HFF-Myc (cell line): Measurements from ENCODE around the gene RPRD1B.
"Not testable (repeated sequence)": the region's sequence is repeated elsewhere in the genome, so short reads cannot be mapped to it uniquely, and the experiment has no call there.

Experiments used
- DNase-seq: peaks from one replicate; pipeline ENCODE4 v3.0.0-alpha.2; 2011; ENCODE audit warnings: low read depth; ENCODE audit errors: extremely low read depth
- H3K4me3 ChIP-seq: replicated peaks from 2 replicates; pipeline ENCODE4 v1.5.1; 2011; ENCODE audit warnings: low read depth, mild to moderate bottlenecking, control low read depth, low read length
- CTCF ChIP-seq: IDR thresholded peaks from 2 replicates; pipeline ENCODE4 v1.5.1; 2012; ENCODE audit warnings: mild to moderate bottlenecking, low read depth, low read length, control low read depth; ENCODE audit errors: missing control alignments

RPRD1B gene

GRCh38 chr20:38094373-38094891, 60.9 kb downstream of the RPRD1B start:
- TF ChIP-seq CTCF: no peak
- H3K4me3 ChIP-seq: no peak overlapping the region
- DNase-seq: no peak

DNA sequence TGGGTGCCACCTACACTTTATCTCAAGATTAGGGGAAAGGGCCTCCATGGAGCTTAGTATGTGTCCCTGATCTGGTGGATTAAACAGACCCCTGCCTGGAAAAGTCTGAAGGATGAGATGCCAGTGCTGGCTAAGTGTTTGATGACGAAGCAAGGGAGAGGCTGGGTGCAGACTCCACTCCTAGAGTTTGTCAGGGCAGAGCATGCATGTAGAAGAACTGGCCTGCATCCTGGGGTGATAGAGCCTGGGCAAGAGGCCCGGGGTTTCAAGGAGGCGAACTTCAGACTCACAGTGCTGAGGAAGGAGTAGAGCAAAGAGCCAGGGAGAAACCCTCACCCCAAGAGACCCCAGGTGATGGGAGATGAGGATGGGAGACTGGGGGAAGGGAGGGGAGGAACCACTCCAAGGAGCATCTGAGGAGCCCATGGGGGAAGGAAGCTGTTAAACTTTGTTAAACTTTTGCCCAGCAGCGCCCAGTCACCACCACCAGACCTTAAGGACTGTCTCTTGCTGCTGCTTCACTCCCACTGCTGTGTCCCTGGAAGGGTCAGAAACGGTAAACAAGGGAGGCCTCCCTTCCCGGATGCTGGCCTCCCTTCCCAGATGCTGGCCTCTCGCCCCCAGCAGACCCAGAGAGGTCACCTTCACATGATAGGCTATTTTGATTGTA, 61.6 kb downstream of the RPRD1B start:
- H3K4me3 ChIP-seq: no peak overlapping the region
- DNase-seq: no peak
- no peak for TF ChIP-seq CTCF

GRCh38 chr20:38098952-38099351, 65.4 kb downstream of the RPRD1B start:
- no peak for DNase-seq
- no peak for TF ChIP-seq CTCF

DNA sequence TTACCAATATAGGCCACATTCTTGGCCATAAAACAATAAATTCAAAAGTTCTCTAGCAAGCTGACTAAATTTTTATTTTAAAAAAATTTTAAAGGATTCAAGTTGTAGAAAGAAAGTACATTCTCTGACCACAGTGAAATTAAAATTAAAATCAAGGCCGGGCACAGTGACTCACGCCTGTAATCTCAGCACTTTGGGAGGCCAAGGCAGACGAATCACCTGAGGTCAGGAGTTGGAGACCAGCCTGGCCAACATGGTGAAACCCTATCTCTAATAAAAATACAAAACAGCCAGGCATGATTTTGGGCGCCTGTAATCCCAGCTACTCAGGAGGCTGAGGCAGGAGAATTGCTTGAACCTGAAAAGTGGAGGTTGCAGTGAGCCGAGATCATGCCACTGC, 68.7 kb downstream of the RPRD1B start:
- not testable (repeated sequence) for H3K4me3 ChIP-seq, DNase-seq

More at GRCh38 chr20:38098952-38099351, 65.4 kb downstream of the RPRD1B start:
- H3K4me3 ChIP-seq: no peak overlapping the region

- no peak for DNase-seq
- no peak overlapping the region for H3K4me3 ChIP-seq
- no peak for TF ChIP-seq CTCF
These were observed 70.7 kb downstream of the RPRD1B start for GRCh38 chr20:38104285-38104684.

- TF ChIP-seq CTCF: no peak
- no peak overlapping the region for H3K4me3 ChIP-seq
- DNase-seq: no peak
These were observed 72.9 kb downstream of the RPRD1B start for GRCh38 chr20:38106461-38106860.

DNA sequence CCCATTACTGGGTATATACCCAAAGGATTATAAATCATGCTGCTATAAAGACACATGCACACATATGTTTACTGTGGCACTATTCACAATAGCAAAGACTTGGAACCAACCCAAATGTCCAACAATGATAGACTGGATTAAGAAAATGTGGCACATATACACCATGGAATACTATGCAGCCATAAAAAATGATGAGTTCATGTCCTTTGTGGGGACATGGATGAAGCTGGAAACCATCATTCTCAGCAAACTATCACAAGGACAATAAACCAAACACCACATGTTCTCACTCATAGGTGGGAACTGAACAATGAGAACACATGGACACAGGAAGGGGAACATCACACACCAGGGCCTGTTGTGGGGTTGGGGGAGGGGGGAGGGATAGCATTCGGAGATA, 73.8 kb downstream of the RPRD1B start:
- not testable (repeated sequence) for DNase-seq, H3K4me3 ChIP-seq

DNA sequence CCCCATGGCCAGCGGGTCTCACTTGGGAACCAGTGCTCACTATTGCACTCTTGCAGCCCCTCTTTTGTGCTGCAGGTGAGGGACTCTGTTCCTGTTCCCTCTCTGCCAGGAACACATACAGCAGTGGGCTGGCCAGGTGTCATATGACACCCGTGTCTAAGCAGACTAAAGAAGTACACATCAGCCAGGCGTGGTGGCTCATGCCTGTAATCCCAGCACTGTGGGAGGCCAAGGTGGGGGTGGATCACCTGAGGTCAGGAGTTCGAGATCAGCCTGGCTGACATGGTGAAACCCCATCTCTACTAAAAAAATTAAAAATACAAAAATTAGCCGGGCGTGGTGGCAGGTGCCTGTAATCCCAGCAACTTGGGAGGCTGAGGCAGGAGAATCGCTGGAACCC, 74.4 kb downstream of the RPRD1B start:
- H3K4me3 ChIP-seq, DNase-seq: not testable (repeated sequence)
